Ascending aorta (tissue), 2 donors: ENCODE measurements around the gene ANKRD11. TPM values are rescaled to one million over a fixed set of nuclear protein-coding genes. Genes with fewer than 3 reads are reported as not detected.

Experiments
- DNase-seq, 2 donors: peaks; one replicate each; pipeline ENCODE4 v3.0.0-alpha.2; 2019; ENCODE audit warnings: low spot score in 2 of 2
- H3K27ac ChIP-seq, 2 donors: fragments of 200-600 bp; sonication (generic); one replicate each; pipeline ENCODE4 v1.5.1; 2016 to 2017; ENCODE audit warnings: mild to moderate bottlenecking in 1 of 2
- H3K27me3 ChIP-seq: fragments of 200-600 bp; sonication (generic); one replicate; pipeline ENCODE4 v1.5.1; 2017
- H3K36me3 ChIP-seq, 2 donors: fragments of 200-600 bp; sonication (generic); one replicate each; pipeline ENCODE4 v1.5.1; 2016
- H3K4me1 ChIP-seq, 2 donors: fragments of 200-600 bp; sonication (generic); one replicate each; pipeline ENCODE4 v1.5.1; 2016 to 2017; ENCODE audit warnings: mild to moderate bottlenecking in 1 of 2
- H3K4me3 ChIP-seq, 2 donors: fragments of 200-600 bp; sonication (generic); one replicate each; pipeline ENCODE4 v1.5.1; 2016 to 2017; ENCODE audit warnings: mild to moderate bottlenecking in 1 of 2
- H3K9me3 ChIP-seq, 2 donors: fragments of 200-600 bp; sonication (generic); one replicate each; pipeline ENCODE4 v1.5.1; 2016
- CTCF ChIP-seq, 3 experiments: fragments of 200-600 bp in 2 of 3; fragments of 450-650 bp in 1 of 3; sonication (generic) in 2 of 3; IDR thresholded peaks; one replicate each; pipeline ENCODE4 v1.5.1; 2016 to 2019; ENCODE audit warnings: antibody characterized with exemption in 3 of 3, mild to moderate bottlenecking in 1 of 3, moderate library complexity in 1 of 3
- intact Hi-C: fragments of 100-400 bp; cut with DNase I; formaldehyde crosslinking; loops from one replicate; pipeline ENCODE4 v1.15.1; 2023
- total RNA-seq: library from RNA; depleted of rRNA; stranded (reverse); fragments of >200 nt; gene quantifications from one replicate; pipeline ENCODE4 v1.1.0, GENCODE V29; 2016

ANKRD11 gene
- total RNA-seq, 1 donor from 2014 or later = 124 TPM

GRCh38 chr16:89288966-89289365 is 201.4 kb downstream of the ANKRD11 start:
- no peak overlapping the region for H3K4me3 ChIP-seq
- H3K36me3 ChIP-seq = peaks cover 52 to 55% of the 10 kb centered on the region in 2 donors
- intact Hi-C loops = no loop called here
- H3K27ac ChIP-seq = no peak overlapping the region
- H3K4me1 ChIP-seq = no peaks in the 10 kb centered on the region
- H3K9me3 ChIP-seq = no peaks in the 10 kb centered on the region
- no peaks in the 10 kb centered on the region for H3K27me3 ChIP-seq
- DNase-seq = no peak
- no peak for TF ChIP-seq CTCF (IDR thresholded peaks at IDR 0.05)

- Histone ChIP-seq H3K36me3 (peaks cover 57 to 59% of the 10 kb centered on the region in 2 donors), H3K9me3 (no peaks in the 10 kb centered on the region), H3K27ac (no peak overlapping the region), H3K27me3 (no peaks in the 10 kb centered on the region), H3K4me1 (no peaks in the 10 kb centered on the region), H3K4me3 (no peak overlapping the region)
- intact Hi-C loops = no loop called here
- no peak for TF ChIP-seq CTCF (IDR thresholded peaks at IDR 0.05)
- no peak for DNase-seq
These were observed 201.8 kb downstream of the ANKRD11 start for GRCh38 chr16:89288577-89288844.

GRCh38 chr16:89287777-89288576 is 202.4 kb downstream of the ANKRD11 start:
- H3K27me3 ChIP-seq = no peaks in the 10 kb centered on the region
- no peak overlapping the region for H3K4me3 ChIP-seq
- DNase-seq = no peak
- no peaks in the 10 kb centered on the region for H3K4me1 ChIP-seq
- intact Hi-C loops = no loop called here
- no peak for TF ChIP-seq CTCF (IDR thresholded peaks at IDR 0.05)
- peaks cover 59 to 61% of the 10 kb centered on the region in 2 donors for H3K36me3 ChIP-seq
- no peaks in the 10 kb centered on the region for H3K9me3 ChIP-seq
- no peak overlapping the region for H3K27ac ChIP-seq

GRCh38 chr16:89286096-89286495 is 204.3 kb downstream of the ANKRD11 start:
- Histone ChIP-seq H3K36me3 (peaks cover 65 to 75% of the 10 kb centered on the region in 2 donors), H3K9me3 (no peaks in the 10 kb centered on the region), H3K4me3 (no peak overlapping the region), H3K27ac (no peak overlapping the region), H3K4me1 (no peaks in the 10 kb centered on the region), H3K27me3 (no peaks in the 10 kb centered on the region)
- intact Hi-C loops = no loop called here
- TF ChIP-seq CTCF (IDR thresholded peaks at IDR 0.05) = no peak
- DNase-seq = no peak

- intact Hi-C loops = no loop called here
- no peaks in the 10 kb centered on the region for H3K4me1 ChIP-seq
- DNase-seq = no peak
- TF ChIP-seq CTCF (IDR thresholded peaks at IDR 0.05) = no peak
- no peak overlapping the region for H3K27ac ChIP-seq
- H3K27me3 ChIP-seq = no peaks in the 10 kb centered on the region
- peaks cover 65 to 83% of the 10 kb centered on the region in 2 donors for H3K36me3 ChIP-seq
- no peak overlapping the region for H3K4me3 ChIP-seq
- no peaks in the 10 kb centered on the region for H3K9me3 ChIP-seq
These were observed 205.0 kb downstream of the ANKRD11 start for GRCh38 chr16:89285381-89285780.

- no peaks in the 10 kb centered on the region for H3K4me1 ChIP-seq
- TF ChIP-seq CTCF (IDR thresholded peaks at IDR 0.05) = no peak
- DNase-seq = no peak
- intact Hi-C loops = no loop called here
- H3K4me3 ChIP-seq = no peak overlapping the region
- no peaks in the 10 kb centered on the region for H3K27me3 ChIP-seq
- H3K9me3 ChIP-seq = no peaks in the 10 kb centered on the region
- H3K36me3 ChIP-seq = peaks cover 72 to 89% of the 10 kb centered on the region in 2 donors
- no peak overlapping the region for H3K27ac ChIP-seq
These were observed 206.9 kb downstream of the ANKRD11 start for GRCh38 chr16:89283449-89283848.
